Transverse colon (tissue), 4 donors: ENCODE measurements around the gene RESF1. TPM values are rescaled to one million over a fixed set of nuclear protein-coding genes. Genes with fewer than 3 reads are reported as not detected.

Source experiments
- DNase-seq: peaks from one replicate; pipeline ENCODE4 v3.0.0-alpha.2; 2019
- H3K27ac ChIP-seq, 4 donors: fragments of 200-600 bp; sonication (generic); 2 replicates each; pipeline ENCODE4 v1.5.1; 2016 to 2018; ENCODE audit warnings: inconsistent platforms in 4 of 4
- H3K27me3 ChIP-seq: fragments of 200-600 bp; sonication (generic); 2 replicates; pipeline ENCODE4 v1.5.1; 2017; ENCODE audit warnings: inconsistent platforms
- H3K36me3 ChIP-seq, 4 donors: fragments of 200-600 bp; sonication (generic); 2 replicates each; pipeline ENCODE4 v1.5.1; 2017 to 2019; ENCODE audit warnings: inconsistent platforms in 4 of 4
- H3K4me1 ChIP-seq, 4 donors: fragments of 200-600 bp; sonication (generic); 2 replicates each; pipeline ENCODE4 v1.5.1; 2017 to 2020; ENCODE audit warnings: inconsistent platforms in 4 of 4
- H3K4me3 ChIP-seq, 4 donors: fragments of 200-600 bp; sonication (generic); 1 replicate in 1 of 4; 2 replicates in 3 of 4; pipeline versions ENCODE4 v1.5.1 to v1.6.1; 2017 to 2019; ENCODE audit warnings: inconsistent platforms in 4 of 4
- H3K9me3 ChIP-seq, 2 donors: fragments of 200-600 bp; sonication (generic); 2 replicates each; pipeline ENCODE4 v1.5.1; 2017 to 2019; ENCODE audit warnings: inconsistent platforms in 2 of 2
- CTCF ChIP-seq, 5 experiments: fragments of 200-600 bp in 3 of 5; fragments of 450-650 bp in 2 of 5; sonication (generic) in 3 of 5; IDR thresholded peaks; 1 replicate in 2 of 5; 2 replicates in 3 of 5; pipeline ENCODE4 v1.5.1; 2016 to 2017; ENCODE audit warnings: antibody characterized with exemption in 5 of 5, inconsistent platforms in 3 of 5, mild to moderate bottlenecking in 2 of 5, moderate library complexity in 1 of 5
- EP300 ChIP-seq: sonication (generic); formaldehyde crosslinking; IDR thresholded peaks from one replicate; pipeline ENCODE4 v1.6.1; 2017; ENCODE audit warnings: antibody characterized with exemption, low read depth
- POLR2A ChIP-seq: fragments of 450-650 bp; IDR thresholded peaks from one replicate; pipeline ENCODE4 v1.6.1; 2016; ENCODE audit warnings: antibody characterized with exemption, mild to moderate bottlenecking, moderate library complexity
- POLR2AphosphoS5 ChIP-seq, 3 donors: sonication (generic); formaldehyde crosslinking; IDR thresholded peaks; one replicate each; pipeline ENCODE4 v1.6.1; 2016; ENCODE audit warnings: antibody characterized with exemption in 3 of 3
- WGBS, 2 donors: methylation state at CpG; one replicate each; pipeline ENCODE4 v1.1.5; 2018; ENCODE audit warnings: low coverage in 1 of 2; 5-methylcytosine and 5-hydroxymethylcytosine counted together
- in situ Hi-C, 4 donors: fragments of 200-750 bp; cut with MboI; loops; one replicate each; pipeline versions ENCODE4 v1.15.0 to v1.15.1; 2017; ENCODE audit warnings: low sequenced_read_pairs in 3 of 4, low pct_ligation_motif_present in 1 of 4, low pct_unique_long_range_greater_than_20kb in 1 of 4
- intact Hi-C: fragments of 100-400 bp; cut with DNase I; formaldehyde crosslinking; loops from one replicate; pipeline ENCODE4 v1.15.1; 2023; ENCODE audit warnings: low total_unique reads
- total RNA-seq, 4 donors: library from RNA; depleted of rRNA; stranded (reverse); fragments of >200 nt; gene quantifications; one replicate each; pipeline ENCODE4 v1.1.0, GENCODE V29; 2016

Gene RESF1
- total RNA-seq, 4 donors from 2014 or later, result 23.3 to 81.8 (median 35.1) TPM

GRCh38 chr12:31989571-31990362 lies 30.6 kb downstream of the RESF1 start:
- H3K9me3 ChIP-seq, result no peaks in the 10 kb centered on the region
- no peaks in the 10 kb centered on the region for H3K27me3 ChIP-seq
- no peak overlapping the region for H3K27ac ChIP-seq
- TF ChIP-seq POLR2A (no peak), CTCF (IDR thresholded peaks at IDR 0.05) (no peak), EP300 (no peak), POLR2AphosphoS5 (IDR thresholded peaks at IDR 0.05) (no peak)
- H3K4me3 ChIP-seq, result no peak overlapping the region
- H3K36me3 ChIP-seq, result peaks cover 0 to 4% (median 0%) of the 10 kb centered on the region in 4 donors
- no peak for DNase-seq
- intact Hi-C loops, result no loop called here
- in situ Hi-C loops, result no loop called here
- WGBS, 2 donors, result 89 to 93% methylated on average over 11 to 15 of the region's 15 CpGs
- H3K4me1 ChIP-seq, result no peaks in the 10 kb centered on the region

- no peaks in the 10 kb centered on the region for H3K27me3 ChIP-seq
- no peak for DNase-seq
- no peaks in the 10 kb centered on the region for H3K4me1 ChIP-seq
- in situ Hi-C loops, result no loop called here
- intact Hi-C loops, result no loop called here
- H3K9me3 ChIP-seq, result no peaks in the 10 kb centered on the region
- H3K4me3 ChIP-seq, result no peak overlapping the region
- peaks cover 0 to 4% (median 0%) of the 10 kb centered on the region in 4 donors for H3K36me3 ChIP-seq
- TF ChIP-seq POLR2AphosphoS5 (IDR thresholded peaks at IDR 0.05), result no peak
- TF ChIP-seq EP300, result no peak
- no peak for TF ChIP-seq CTCF (IDR thresholded peaks at IDR 0.05)
- TF ChIP-seq POLR2A, result no peak
- WGBS, 2 donors, result 60 to 73% methylated on average over 1 of the region's 1 CpG
- H3K27ac ChIP-seq, result no peak overlapping the region
Observed at GRCh38 chr12:31991146-31991545, 31.9 kb downstream of the RESF1 start.

GRCh38 chr12:31991815-31992214 lies 32.6 kb downstream of the RESF1 start:
- Histone ChIP-seq H3K27me3 (no peaks in the 10 kb centered on the region), H3K4me3 (no peak overlapping the region), H3K27ac (no peak overlapping the region), H3K9me3 (no peaks in the 10 kb centered on the region), H3K36me3 (peaks cover 0 to 6% (median 1%) of the 10 kb centered on the region in 4 donors), H3K4me1 (no peaks in the 10 kb centered on the region)
- 67 to 95% methylated on average over 1 to 2 of the region's 2 CpGs for WGBS, 2 donors
- in situ Hi-C loops, result no loop called here
- intact Hi-C loops, result no loop called here
- no peak for DNase-seq
- TF ChIP-seq POLR2A, result no peak
- TF ChIP-seq CTCF (IDR thresholded peaks at IDR 0.05), result no peak
- no peak for TF ChIP-seq EP300
- no peak for TF ChIP-seq POLR2AphosphoS5 (IDR thresholded peaks at IDR 0.05)

- intact Hi-C loops (no loop called here), in situ Hi-C loops (no loop called here)
- Histone ChIP-seq H3K27ac (no peak overlapping the region), H3K4me1 (no peaks in the 10 kb centered on the region), H3K36me3 (peaks cover 0 to 25% (median 11%) of the 10 kb centered on the region in 4 donors), H3K27me3 (no peaks in the 10 kb centered on the region), H3K4me3 (no peak overlapping the region), H3K9me3 (no peaks in the 10 kb centered on the region)
- DNase-seq, result no peak
- WGBS, 2 donors, result 97% methylated on average over 6 of the region's 6 CpGs; no CpG with 5 or more reads in 1 of the 2 donors
- no peak for TF ChIP-seq CTCF (IDR thresholded peaks at IDR 0.05)
- no peak for TF ChIP-seq EP300
- TF ChIP-seq POLR2A, result no peak
- TF ChIP-seq POLR2AphosphoS5 (IDR thresholded peaks at IDR 0.05), result no peak
Observed at GRCh38 chr12:31999692-32000091, 40.5 kb downstream of the RESF1 start.
